ENCODE results near the gene FMO1. TPM values are rescaled to one million over a fixed set of nuclear protein-coding genes. Genes with fewer than 3 reads are reported as not detected.
"Not testable (repeated sequence)": the region's sequence is repeated elsewhere in the genome, so short reads cannot be mapped to it uniquely, and the experiment has no call there.

Gene FMO1
- total RNA-seq, 2 experiments from 2014 or later: 0.34 to 0.38 TPM

DNA sequence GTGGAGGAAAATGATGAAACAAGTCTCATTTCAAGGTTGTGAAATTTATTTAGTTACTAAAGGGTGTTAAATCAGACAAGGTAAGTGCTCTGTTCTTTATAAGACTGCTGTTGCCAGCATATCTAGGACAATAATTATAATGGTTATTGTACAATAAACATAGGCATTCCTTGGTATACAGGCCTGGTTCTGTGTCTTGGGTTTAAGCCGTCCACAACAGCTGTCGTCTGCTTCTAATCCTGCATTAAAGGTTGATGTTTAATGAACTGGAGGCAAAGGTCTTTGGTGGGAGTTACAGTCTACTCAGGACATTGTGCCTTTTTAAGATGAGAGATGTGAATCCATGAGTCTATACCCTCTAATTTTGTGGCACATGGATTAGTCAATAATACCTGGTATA is 42.3 kb downstream of the FMO1 start:
- intact Hi-C loops (cut with micrococcal nuclease; ENCODE audit: unreplicated experiment): no loop called here
- Histone ChIP-seq H3K79me2 (ENCODE audit: insufficient read depth, low read depth, low read length) (no peaks in the 10 kb centered on the region), H4K20me1 (ENCODE audit: insufficient read depth, low read length) (no peaks in the 10 kb centered on the region), H2AFZ (ENCODE audit: low read length) (no peak overlapping the region), H3K4me3 (ENCODE audit: low read depth, low read length, poor library complexity, severe bottlenecking) (no peak overlapping the region), H3K4me1 (ENCODE audit: insufficient read depth, low read length, poor library complexity, severe bottlenecking) (peaks cover 27% of the 10 kb centered on the region), H3K9me2 (ENCODE audit: insufficient read depth, low read length) (no peaks in the 10 kb centered on the region), H3K36me3 (ENCODE audit: insufficient read depth, low read length) (no peaks in the 10 kb centered on the region), H3K27ac (ENCODE audit: low read depth, low read length, poor library complexity, severe bottlenecking) (no peak overlapping the region), H3K9me3 (ENCODE audit: low read length) (no peaks in the 10 kb centered on the region), H3K4me2 (ENCODE audit: low read length) (no peak overlapping the region)
- no peak for DNase-seq (ENCODE audit: low spot score)
- TF ChIP-seq, protein P1, sequence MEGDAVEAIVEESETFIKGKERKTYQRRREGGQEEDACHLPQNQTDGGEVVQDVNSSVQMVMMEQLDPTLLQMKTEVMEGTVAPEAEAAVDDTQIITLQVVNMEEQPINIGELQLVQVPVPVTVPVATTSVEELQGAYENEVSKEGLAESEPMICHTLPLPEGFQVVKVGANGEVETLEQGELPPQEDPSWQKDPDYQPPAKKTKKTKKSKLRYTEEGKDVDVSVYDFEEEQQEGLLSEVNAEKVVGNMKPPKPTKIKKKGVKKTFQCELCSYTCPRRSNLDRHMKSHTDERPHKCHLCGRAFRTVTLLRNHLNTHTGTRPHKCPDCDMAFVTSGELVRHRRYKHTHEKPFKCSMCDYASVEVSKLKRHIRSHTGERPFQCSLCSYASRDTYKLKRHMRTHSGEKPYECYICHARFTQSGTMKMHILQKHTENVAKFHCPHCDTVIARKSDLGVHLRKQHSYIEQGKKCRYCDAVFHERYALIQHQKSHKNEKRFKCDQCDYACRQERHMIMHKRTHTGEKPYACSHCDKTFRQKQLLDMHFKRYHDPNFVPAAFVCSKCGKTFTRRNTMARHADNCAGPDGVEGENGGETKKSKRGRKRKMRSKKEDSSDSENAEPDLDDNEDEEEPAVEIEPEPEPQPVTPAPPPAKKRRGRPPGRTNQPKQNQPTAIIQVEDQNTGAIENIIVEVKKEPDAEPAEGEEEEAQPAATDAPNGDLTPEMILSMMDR (conservative IDR thresholded peaks at IDR 0.05; ENCODE audit: low read length): no peak
- no peak for TF ChIP-seq EZH2phosphoT487 (IDR thresholded peaks at IDR 0.05; ENCODE audit: borderline replicate concordance, low read depth, low read length)
- no TSS peak for BruUV-seq (replicated peaks)
- CTCF ChIA-PET (ENCODE audit: unreplicated experiment): no interaction called here
- POLR2A ChIA-PET: no interaction called here

DNA sequence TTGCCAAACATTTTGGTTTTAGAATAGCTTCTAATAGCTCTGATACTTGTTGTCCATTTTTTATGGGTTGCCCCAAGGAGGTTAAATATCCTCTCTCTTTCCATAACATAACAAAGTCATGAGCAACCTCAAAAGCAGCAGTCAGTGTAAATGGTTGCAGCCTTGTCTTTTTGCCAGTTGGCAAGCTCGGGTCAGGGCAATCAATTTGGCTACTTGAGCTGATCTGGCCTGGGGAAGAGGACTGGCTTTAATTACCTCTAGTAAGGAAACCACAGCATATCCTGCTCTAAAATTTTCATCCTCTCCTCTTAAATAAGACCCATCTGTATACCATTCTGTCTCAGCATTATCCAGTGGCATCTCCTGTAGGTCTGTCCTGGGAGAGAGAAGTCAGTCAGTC is 44.5 kb downstream of the FMO1 start:
- intact Hi-C loops (cut with micrococcal nuclease; ENCODE audit: unreplicated experiment): no loop called here
- Histone ChIP-seq H3K4me2 (ENCODE audit: low read length) (no peak overlapping the region), H3K9me2 (ENCODE audit: insufficient read depth, low read length) (no peaks in the 10 kb centered on the region), H2AFZ (ENCODE audit: low read length) (no peak overlapping the region), H3K4me3 (ENCODE audit: low read depth, low read length, poor library complexity, severe bottlenecking) (no peak overlapping the region), H3K9me3 (ENCODE audit: low read length) (no peaks in the 10 kb centered on the region), H3K79me2 (ENCODE audit: insufficient read depth, low read depth, low read length) (no peaks in the 10 kb centered on the region), H3K36me3 (ENCODE audit: insufficient read depth, low read length) (no peaks in the 10 kb centered on the region), H4K20me1 (ENCODE audit: insufficient read depth, low read length) (no peaks in the 10 kb centered on the region), H3K27ac (ENCODE audit: low read depth, low read length, poor library complexity, severe bottlenecking) (no peak overlapping the region), H3K4me1 (ENCODE audit: insufficient read depth, low read length, poor library complexity, severe bottlenecking) (peaks cover 17% of the 10 kb centered on the region)
- TF ChIP-seq, protein P1 (conservative IDR thresholded peaks at IDR 0.05; ENCODE audit: low read length): no peak
- no peak for TF ChIP-seq EZH2phosphoT487 (IDR thresholded peaks at IDR 0.05; ENCODE audit: borderline replicate concordance, low read depth, low read length)
- ChIA-PET POLR2A (interaction anchor here (1.4 kb wide), 1 partner anchor 36 kb away, joined by 3 read pairs; no protein-coding TSS in a partner anchor), CTCF (ENCODE audit: unreplicated experiment) (no interaction called here)
- no TSS peak for BruUV-seq (replicated peaks)
- DNase-seq (ENCODE audit: low spot score): no peak

DNA sequence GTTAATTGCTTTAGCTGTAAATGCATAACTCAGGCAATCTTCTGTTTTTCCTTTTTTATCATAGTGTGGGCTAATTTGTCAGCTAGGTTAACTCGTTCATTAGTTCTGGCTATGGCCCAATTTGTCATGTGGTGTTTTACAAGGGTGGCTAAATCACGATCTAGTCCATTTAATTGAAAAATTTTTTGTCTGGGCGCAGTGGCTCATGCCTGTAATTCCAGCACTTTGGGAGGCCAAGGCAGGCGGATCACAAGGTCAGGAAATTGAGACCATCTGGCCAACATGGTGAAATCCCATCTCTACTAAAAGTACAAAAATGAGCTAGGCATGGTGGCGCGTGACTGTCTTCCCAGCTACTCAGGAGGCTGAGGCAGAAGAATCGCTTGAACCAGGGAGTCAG is 47.1 kb downstream of the FMO1 start:
- H3K79me2 ChIP-seq (ENCODE audit: insufficient read depth, low read depth, low read length); H2AFZ ChIP-seq (ENCODE audit: low read length); H3K9me2 ChIP-seq (ENCODE audit: insufficient read depth, low read length); H3K4me2 ChIP-seq (ENCODE audit: low read length); H3K27ac ChIP-seq (ENCODE audit: low read depth, low read length, poor library complexity, severe bottlenecking); H3K4me3 ChIP-seq (ENCODE audit: low read depth, low read length, poor library complexity, severe bottlenecking); CTCF ChIA-PET (ENCODE audit: unreplicated experiment); H3K4me1 ChIP-seq (ENCODE audit: insufficient read depth, low read length, poor library complexity, severe bottlenecking); H3K9me3 ChIP-seq (ENCODE audit: low read length); DNase-seq (ENCODE audit: low spot score); intact Hi-C loops (cut with micrococcal nuclease; ENCODE audit: unreplicated experiment); BruUV-seq (replicated peaks); H4K20me1 ChIP-seq (ENCODE audit: insufficient read depth, low read length); H3K36me3 ChIP-seq (ENCODE audit: insufficient read depth, low read length): not testable (repeated sequence)
- POLR2A ChIA-PET: interaction anchor here (1.0 to 1.7 kb wide), 5 partner anchors 7 to 13 kb away, joined by 3 to 7 read pairs (median 4); no protein-coding TSS in a partner anchor
